HG03520 (cell line): Measurements from ENCODE around the gene MYL1.

Source experiments
- ATAC-seq: cut with Tn5 transposase; IDR thresholded peaks from one replicate; pipeline ENCODE4 v1.9.1; 2021; ENCODE audit warnings: mild to moderate bottlenecking, moderate library complexity; ENCODE audit not compliant: unreplicated experiment

Gene MYL1

GRCh38 chr2:210315015-210315788, at the start of gene MYL1:
Gene MYL1, minus strand, starts transcription at chr2:210315174. Its CDS starts 132 bp downstream, at chr2:210315042.
- no peak for ATAC-seq

GRCh38 chr2:210363876-210364275, 48.9 kb upstream of the MYL1 start:
- ATAC-seq, result no peak

- ATAC-seq, result no peak
Observed at GRCh38 chr2:210363261-210363660, 48.3 kb upstream of the MYL1 start.

- no peak for ATAC-seq
Observed at GRCh38 chr2:210360412-210360811, 45.4 kb upstream of the MYL1 start.

- ATAC-seq, result no peak
Observed at GRCh38 chr2:210356944-210357343, 42.0 kb upstream of the MYL1 start.

- no peak for ATAC-seq
Observed at GRCh38 chr2:210337159-210337558, 22.2 kb upstream of the MYL1 start.

GRCh38 chr2:210324906-210325305, 9.9 kb upstream of the MYL1 start:
- ATAC-seq, result no peak

GRCh38 chr2:210324458-210324857, 9.5 kb upstream of the MYL1 start:
- no peak for ATAC-seq

- ATAC-seq, result no peak
Observed at GRCh38 chr2:210323003-210323402, 8.0 kb upstream of the MYL1 start.

- ATAC-seq, result no peak
Observed at GRCh38 chr2:210318891-210319290, 3.9 kb upstream of the MYL1 start.

GRCh38 chr2:210318486-210318885, 3.5 kb upstream of the MYL1 start:
- ATAC-seq, result no peak

- no peak for ATAC-seq
Observed at GRCh38 chr2:210310550-210310949, 4.4 kb downstream of the MYL1 start.

- ATAC-seq, result no peak
Observed at GRCh38 chr2:210309548-210310233, 5.3 kb downstream of the MYL1 start.

GRCh38 chr2:210303498-210303897, 11.5 kb downstream of the MYL1 start:
- no peak for ATAC-seq

GRCh38 chr2:210302326-210302725, 12.6 kb downstream of the MYL1 start:
- no peak for ATAC-seq

GRCh38 chr2:210299866-210300373, 15.1 kb downstream of the MYL1 start:
- ATAC-seq, result no peak

- ATAC-seq, result no peak
Observed at GRCh38 chr2:210288408-210288807, 26.6 kb downstream of the MYL1 start.

- no peak for ATAC-seq
Observed at GRCh38 chr2:210287301-210287700, 27.7 kb downstream of the MYL1 start.

- no peak for ATAC-seq
Observed at GRCh38 chr2:210286123-210286680, 28.8 kb downstream of the MYL1 start.

GRCh38 chr2:210277133-210277532, 37.8 kb downstream of the MYL1 start:
- ATAC-seq, result no peak

- no peak for ATAC-seq
Observed at GRCh38 chr2:210271300-210271699, 43.7 kb downstream of the MYL1 start.

- ATAC-seq, result no peak
Observed at GRCh38 chr2:210269148-210269547, 45.8 kb downstream of the MYL1 start.
